K562 (cell line): ENCODE results near the gene FAM168B. TPM values are rescaled to one million over a fixed set of nuclear protein-coding genes. Genes with fewer than 3 reads are reported as not detected.

Experiments used
- ARNT ChIP-seq, 2 experiments: fragments of 450-650 bp; IDR thresholded peaks; 2 replicates each; pipeline ENCODE4 v1.6.1; 2016; ENCODE audit warnings: mild to moderate bottlenecking in 1 of 2
- BCOR ChIP-seq: fragments of 450-650 bp; IDR thresholded peaks from 2 replicates; pipeline ENCODE4 v1.6.1; 2016
- CBFA2T2 ChIP-seq: fragments of 450-650 bp; conservative IDR thresholded peaks from 2 replicates; pipeline ENCODE4 v1.6.1; 2017; ENCODE audit warnings: mild to moderate bottlenecking
- CLOCK ChIP-seq: fragments of 250-450 bp; sonication (Bioruptor Pico); IDR thresholded peaks from 2 replicates; pipeline ENCODE4 v1.4.0; 2020; ENCODE audit warnings: mild to moderate bottlenecking, moderate library complexity, borderline replicate concordance
- EHMT2 ChIP-seq: fragments of 450-650 bp; IDR thresholded peaks from 2 replicates; pipeline ENCODE4 v1.6.1; 2018; ENCODE audit warnings: antibody characterized with exemption
- ELK3 ChIP-seq: fragments of 450-650 bp; formaldehyde crosslinking; IDR thresholded peaks from 2 replicates; pipeline ENCODE4 v1.4.0; 2020; ENCODE audit warnings: mild to moderate bottlenecking
- FOXP1 ChIP-seq: sonication (generic); formaldehyde crosslinking; IDR thresholded peaks from 2 replicates; pipeline ENCODE4 v1.8.0; 2022; ENCODE audit warnings: mild to moderate bottlenecking, missing genetic modification reagents
- MAZ ChIP-seq, 2 experiments: fragments of 450-650 bp in 1 of 2; sonication (generic) in 1 of 2; formaldehyde crosslinking; IDR thresholded peaks in 1 of 2; conservative IDR thresholded peaks in 1 of 2; 2 replicates each; pipeline versions ENCODE4 v1.4.0 to v1.5.0; 2020; ENCODE audit warnings: mild to moderate bottlenecking in 1 of 2, missing genetic modification reagents in 1 of 2
- NONO ChIP-seq, 2 experiments: fragments of 200-400 bp in 1 of 2; fragments of 450-650 bp in 1 of 2; formaldehyde crosslinking in 1 of 2; IDR thresholded peaks; 2 replicates each; pipeline ENCODE4 v1.6.1; 2017; ENCODE audit warnings: low read depth in 2 of 2, mild to moderate bottlenecking in 2 of 2, moderate library complexity in 2 of 2, low read length in 1 of 2
- POLR3A ChIP-seq: IDR thresholded peaks from 2 replicates; pipeline ENCODE4 v1.6.1; 2011; ENCODE audit warnings: borderline replicate concordance, mild to moderate bottlenecking, moderate library complexity; ENCODE audit not compliant: insufficient read length, insufficient read depth; ENCODE audit errors: extremely low read depth
- RAD51 ChIP-seq: fragments of 450-650 bp; IDR thresholded peaks from 2 replicates; pipeline ENCODE4 v1.7.1; 2016; ENCODE audit warnings: low read depth, mild to moderate bottlenecking, borderline replicate concordance
- TARDBP ChIP-seq: fragments of 450-650 bp; IDR thresholded peaks from 2 replicates; pipeline ENCODE4 v1.6.1; 2016
- TCF7 ChIP-seq: sonication (generic); IDR thresholded peaks from 2 replicates; pipeline ENCODE4 v1.6.1; 2016; ENCODE audit warnings: antibody characterized with exemption, borderline replicate concordance
- ZBTB49 ChIP-seq: sonication (generic); formaldehyde crosslinking; IDR thresholded peaks from 2 replicates; pipeline ENCODE4 v1.8.0; 2022; ENCODE audit warnings: missing genetic modification reagents, mild to moderate bottlenecking, borderline replicate concordance
- ZNF174 ChIP-seq: fragments of 250-450 bp; sonication (Bioruptor Pico); IDR thresholded peaks from 2 replicates; pipeline ENCODE4 v1.4.0; 2020; ENCODE audit warnings: mild to moderate bottlenecking
- ZNF316 ChIP-seq: fragments of 450-650 bp; IDR thresholded peaks from 2 replicates; pipeline ENCODE4 v1.6.1; 2016
- ZNF431 ChIP-seq: sonication (generic); formaldehyde crosslinking; IDR thresholded peaks from 2 replicates; pipeline ENCODE4 v1.8.0; 2022; ENCODE audit warnings: mild to moderate bottlenecking, missing genetic modification reagents
- ZNF512 ChIP-seq: IDR thresholded peaks from 2 replicates; pipeline ENCODE4 v1.6.1; 2016; ENCODE audit warnings: missing genetic modification characterization, missing compliant biosample characterization
- ZNF717 ChIP-seq: fragments of 250-450 bp; sonication (Bioruptor Pico); IDR thresholded peaks from 2 replicates; pipeline ENCODE4 v1.5.0; 2021
- polyA plus RNA-seq, 8 experiments: library from polyadenylated mRNA; depleted of rRNA in 4 of 8; stranded (reverse) in 5 of 8; unstranded in 3 of 8; fragments of >200 nt; fragmentation: Nextera tagmentation in 2 of 8; fragmentation: Illumina TruSeq in 1 of 8; extraction: Ambion mirVana in 2 of 8; extraction: Trizol in 1 of 8; gene quantifications; 2 replicates each; pipeline versions ENCODE4 v1.2.1 to v1.2.3, GENCODE V29; 2011 to 2014; ENCODE audit warnings: inconsistent platforms in 1 of 8, missing spikeins in 1 of 8
- total RNA-seq, 7 experiments: library from RNA; depleted of rRNA in 6 of 7; stranded (reverse); fragments of >200 nt in 6 of 7; fragmentation: Illumina TruSeq in 2 of 7; extraction: Trizol in 2 of 7; gene quantifications; 2 replicates each; pipeline versions ENCODE4 v1.2.1 to v1.2.3, GENCODE V29; 2011 to 2021; ENCODE audit warnings: low replicate concordance in 1 of 7

Gene FAM168B
- total and polyA plus RNA-seq, 9 of the 15 experiments (the other 6 are each of a cell fraction or from before 2014, with no cell fraction given) = 3.3 to 76.0 (median 46.1) TPM

- TF ChIP-seq POLR3A (no peak), TCF7 (no peak), ZNF174 (no peak), ZNF431 (CRISPR knock-in tag) (no peak), ELK3 (CRISPR knock-in tag) (no peak), TARDBP (no peak), FOXP1 (CRISPR knock-in tag) (no peak), CBFA2T2 (no peak), RAD51 (peak; percentile 27; the same call in 1 of the 2 replicates), EHMT2 (peak; percentile 31; the same call in 1 of the 2 replicates), ZNF717 (no peak), ZNF316 (peak; percentile 95), BCOR (peak; percentile 73), ZNF512 (tag) (no peak), NONO (IDR thresholded peaks at IDR 0.05; ENCODE audit: low read depth in 2 of 2, low read length in 1 of 2) (no peak), MAZ (CRISPR knock-in tag; conservative IDR thresholded peaks at IDR 0.05 in 1 of 2, IDR thresholded peaks at IDR 0.05 in 1 of 2) (no peak; a peak in 1 of 4 replicates), CLOCK (no peak), ZBTB49 (no peak), ARNT (IDR thresholded peaks at IDR 0.05) (peak in 1 of 2 experiments; percentile 66; a peak in 1 of 4 replicates)
Measured at GRCh38 chr2:131093696-131094462, 619 bp upstream of the FAM168B start (continued).
